ENCODE data around the gene LPCAT2.
"Not testable (repeated sequence)": the region's sequence is repeated elsewhere in the genome, so short reads cannot be mapped to it uniquely, and the experiment has no call there.

The LPCAT2 gene

DNA sequence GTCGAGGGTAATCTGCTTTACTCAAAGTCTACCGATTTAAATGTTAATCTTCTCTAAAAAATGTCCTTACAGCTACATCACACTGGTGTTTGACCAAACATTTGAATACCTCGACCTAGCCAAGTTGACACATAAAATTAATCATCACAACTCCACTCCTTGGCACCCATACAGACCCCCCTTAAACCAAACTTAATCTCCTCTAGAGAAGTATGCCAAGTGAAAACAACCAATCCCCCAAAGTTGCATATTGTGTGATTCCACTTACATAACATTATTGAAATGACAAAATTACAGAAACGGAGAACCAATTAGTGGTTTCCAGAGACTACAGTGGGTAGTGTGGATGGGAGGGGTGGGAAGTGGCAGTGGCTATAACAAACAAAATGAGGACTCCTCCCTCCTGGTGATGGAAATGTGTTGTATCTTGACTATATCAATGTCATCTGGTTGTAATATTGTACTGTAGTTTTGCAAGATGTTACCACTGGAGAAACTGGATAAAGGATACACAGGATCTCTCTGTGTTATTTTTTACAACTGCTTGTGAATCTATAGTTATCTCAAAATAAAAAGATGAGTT lies 97.0 kb downstream of the LPCAT2 start:
- DNase-seq (ENCODE audit: low read depth) = no peak

DNA sequence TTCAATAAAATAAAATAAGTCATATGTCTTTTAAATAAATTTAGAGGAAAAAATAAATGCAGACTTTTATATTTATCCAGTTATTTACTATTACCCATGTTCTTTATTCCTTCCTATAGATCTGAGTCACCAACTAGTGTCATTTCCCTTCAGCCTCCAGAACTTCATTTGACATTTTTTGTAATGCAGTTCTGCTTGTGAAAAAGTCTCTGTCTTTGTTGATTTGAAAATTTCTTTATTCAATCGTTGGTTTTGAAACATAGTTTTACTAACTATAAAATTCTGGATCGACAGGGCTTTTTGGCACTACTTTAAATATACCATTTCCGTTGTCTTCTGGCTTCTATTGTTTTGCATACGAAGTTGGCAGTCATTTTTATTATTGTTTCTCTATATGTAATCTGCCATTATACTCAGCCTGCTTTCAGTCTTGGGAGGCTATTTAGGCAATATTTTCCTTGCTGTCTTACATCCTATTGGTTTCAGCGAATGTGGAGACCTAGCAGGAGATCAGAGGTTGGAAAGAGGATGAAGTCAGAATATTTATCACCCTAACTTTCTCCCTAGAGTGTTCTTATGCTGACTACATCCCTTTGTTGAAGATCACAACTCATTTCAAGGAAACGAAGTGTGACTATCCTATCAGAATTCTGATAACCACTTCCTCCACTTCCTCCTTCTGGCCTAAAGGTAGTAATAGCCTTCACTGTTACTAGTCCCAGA lies 104.9 kb downstream of the LPCAT2 start:
- no peak for DNase-seq (ENCODE audit: low read depth)

DNA sequence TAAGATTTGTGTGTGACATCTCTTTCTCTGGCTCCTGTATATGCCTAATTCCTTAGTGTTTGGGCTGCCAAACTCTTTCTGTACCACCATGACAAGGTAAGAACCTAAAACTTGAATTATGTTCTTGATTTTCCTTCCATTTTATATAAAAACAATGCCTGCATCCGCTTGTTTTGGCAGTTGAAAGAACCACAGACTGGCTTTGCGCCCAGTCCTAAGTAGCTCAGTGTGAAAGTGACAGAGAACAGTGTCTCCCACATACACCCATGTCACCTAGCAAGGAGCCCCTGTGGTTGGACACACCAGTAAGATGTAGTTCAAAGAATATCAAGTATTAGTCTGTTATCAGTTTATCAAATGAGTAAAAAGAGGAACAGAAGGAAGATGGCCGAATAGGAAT lies 106.2 kb downstream of the LPCAT2 start:
- DNase-seq (ENCODE audit: low read depth) = no peak

DNA sequence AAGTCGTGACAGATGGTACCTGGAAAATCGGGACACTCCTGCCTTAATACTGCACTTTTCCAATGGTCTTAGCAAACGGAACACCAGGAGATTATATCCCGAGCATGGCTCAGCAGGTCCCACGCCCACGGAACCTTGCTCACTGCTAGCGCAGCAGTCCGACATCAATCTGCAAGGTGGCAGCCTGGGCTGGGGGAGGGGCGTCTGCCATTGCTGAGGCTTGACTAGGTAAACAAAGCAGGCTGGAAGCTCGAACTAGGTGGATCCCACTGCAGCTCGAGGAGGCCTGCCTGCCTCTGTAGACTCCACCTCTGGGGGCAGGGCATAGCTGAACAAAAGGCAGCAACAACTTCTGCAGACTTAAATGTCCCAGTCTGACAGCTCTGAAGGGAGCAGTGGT lies 106.8 kb downstream of the LPCAT2 start:
- not testable (repeated sequence) for DNase-seq (ENCODE audit: low read depth)

DNA sequence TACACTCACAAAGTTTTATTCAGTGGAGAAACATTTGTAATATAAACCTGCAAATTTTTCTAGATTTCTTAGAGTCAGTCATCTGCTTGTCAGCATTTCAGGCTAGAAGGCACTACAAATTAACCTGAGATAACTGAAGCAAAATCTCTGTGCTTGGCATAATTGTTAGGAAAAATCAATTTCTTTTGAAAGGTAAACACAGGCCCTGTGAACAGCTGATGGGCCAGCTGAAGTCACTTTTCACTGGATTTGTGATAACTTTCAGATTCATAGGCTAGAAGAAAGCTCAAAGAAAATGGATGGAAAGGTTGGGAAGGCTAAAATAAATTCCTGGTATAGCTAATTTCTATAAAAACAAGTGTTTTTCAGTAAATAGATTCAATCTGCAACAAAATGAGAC lies 112.9 kb downstream of the LPCAT2 start:
- DNase-seq (ENCODE audit: low read depth) = no peak

DNA sequence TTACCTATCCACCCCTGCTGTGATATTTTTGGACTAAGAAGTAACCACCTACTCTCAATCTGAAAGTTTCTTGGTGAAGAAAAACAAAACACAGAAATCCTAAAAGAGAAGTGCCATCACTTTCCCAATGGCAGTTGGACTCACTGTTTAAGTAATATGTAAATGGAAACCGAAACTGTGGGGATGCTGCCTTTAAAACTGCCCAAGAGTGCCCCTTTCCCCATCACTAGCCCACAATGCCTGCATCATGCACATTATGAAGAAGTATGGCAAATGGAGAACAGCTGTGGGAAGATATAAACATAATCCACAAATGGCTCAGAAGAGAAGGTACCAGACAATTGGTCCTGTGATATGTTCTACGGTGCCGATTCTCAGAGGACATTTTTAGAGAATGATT lies 113.4 kb downstream of the LPCAT2 start:
- no peak for DNase-seq (ENCODE audit: low read depth)

DNA sequence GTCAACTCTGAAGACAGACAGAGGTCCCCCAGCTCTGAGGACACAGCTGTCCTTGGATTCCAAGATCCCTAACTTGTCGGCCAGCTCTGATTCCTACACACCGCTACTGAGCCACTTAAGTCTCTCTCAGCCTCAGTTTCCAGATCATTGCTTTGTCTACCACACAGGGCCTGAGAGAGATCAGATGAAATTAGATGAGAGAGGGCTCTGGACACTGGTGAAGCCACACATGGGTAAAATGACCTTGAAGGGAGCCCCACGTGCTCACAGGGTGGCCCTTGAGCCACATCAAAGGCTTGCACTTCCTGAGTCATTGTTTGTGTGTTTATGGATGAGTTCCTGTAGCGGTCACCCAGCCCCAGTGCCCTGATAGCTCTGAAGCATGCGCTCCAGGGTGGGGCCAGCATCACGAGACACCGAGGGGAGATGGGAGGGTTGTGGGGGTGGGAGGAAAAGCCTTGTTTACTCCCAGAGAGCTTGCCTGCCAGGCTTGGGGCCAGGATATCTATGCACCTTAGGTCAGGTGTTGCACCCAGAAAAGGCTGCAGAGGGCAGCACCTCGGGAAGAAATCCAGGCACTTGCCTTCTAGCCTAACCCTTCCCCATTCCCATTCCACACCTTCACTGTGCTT lies 114.2 kb downstream of the LPCAT2 start:
- DNase-seq (ENCODE audit: low read depth) = no peak

DNA sequence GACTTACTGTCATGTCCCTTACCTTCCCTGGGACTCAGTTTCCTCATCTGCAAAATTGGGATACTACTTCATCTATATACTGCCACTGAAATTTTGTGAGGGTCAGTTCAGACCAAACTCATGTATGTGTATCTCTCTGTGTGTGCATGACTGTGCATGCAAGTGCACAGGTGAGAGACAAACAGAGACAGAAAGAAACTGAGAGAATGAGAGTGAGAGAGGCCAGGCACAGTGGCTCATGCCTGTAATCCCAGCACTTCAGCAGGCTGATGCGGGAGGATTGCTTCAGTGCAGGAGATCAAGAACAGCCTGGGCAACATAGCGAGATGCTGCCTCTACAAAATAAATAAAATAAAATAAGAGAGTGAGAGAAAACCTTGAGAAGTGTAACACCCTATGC lies 114.8 kb downstream of the LPCAT2 start:
- no peak for DNase-seq (ENCODE audit: low read depth)

DNA sequence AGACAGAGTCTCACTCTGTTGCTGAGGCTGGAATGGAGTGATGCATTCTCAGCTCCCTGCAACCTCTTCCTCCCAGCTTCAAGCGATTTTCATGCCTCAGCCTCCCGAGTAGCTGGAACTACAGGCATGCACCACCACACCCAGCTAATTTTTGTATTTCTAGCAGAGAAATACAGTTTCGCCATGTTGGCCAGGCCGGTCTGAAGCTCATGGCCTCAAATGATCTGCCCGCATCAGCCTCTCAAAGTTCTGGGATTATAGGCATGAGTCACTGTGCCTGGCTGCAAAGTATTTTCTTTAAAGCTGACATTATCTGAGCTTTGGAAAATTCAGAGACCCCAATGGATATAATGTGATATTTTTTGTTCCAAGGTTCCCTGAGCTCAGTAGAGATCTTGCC lies 115.8 kb downstream of the LPCAT2 start:
- no peak for DNase-seq (ENCODE audit: low read depth)

DNA sequence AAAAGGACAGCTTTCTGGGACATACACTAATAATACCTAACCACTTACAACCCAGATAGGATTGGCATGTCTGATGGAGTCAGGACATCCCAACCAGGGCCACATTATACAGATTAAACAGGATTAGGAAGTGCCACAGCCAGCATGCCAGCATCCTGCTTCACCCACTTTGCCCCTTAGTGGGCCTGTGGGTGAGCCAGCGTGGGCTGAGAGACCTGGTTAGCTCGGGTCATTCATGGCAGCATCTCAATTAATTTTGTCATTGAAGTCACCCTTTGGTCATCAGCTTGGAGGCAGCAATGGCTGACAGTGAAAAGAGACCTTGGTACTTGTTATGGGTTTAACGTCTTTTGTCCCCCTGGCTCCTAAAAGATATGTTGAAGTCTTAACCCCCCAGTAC lies 117.0 kb downstream of the LPCAT2 start:
- DNase-seq (ENCODE audit: low read depth) = no peak

DNA sequence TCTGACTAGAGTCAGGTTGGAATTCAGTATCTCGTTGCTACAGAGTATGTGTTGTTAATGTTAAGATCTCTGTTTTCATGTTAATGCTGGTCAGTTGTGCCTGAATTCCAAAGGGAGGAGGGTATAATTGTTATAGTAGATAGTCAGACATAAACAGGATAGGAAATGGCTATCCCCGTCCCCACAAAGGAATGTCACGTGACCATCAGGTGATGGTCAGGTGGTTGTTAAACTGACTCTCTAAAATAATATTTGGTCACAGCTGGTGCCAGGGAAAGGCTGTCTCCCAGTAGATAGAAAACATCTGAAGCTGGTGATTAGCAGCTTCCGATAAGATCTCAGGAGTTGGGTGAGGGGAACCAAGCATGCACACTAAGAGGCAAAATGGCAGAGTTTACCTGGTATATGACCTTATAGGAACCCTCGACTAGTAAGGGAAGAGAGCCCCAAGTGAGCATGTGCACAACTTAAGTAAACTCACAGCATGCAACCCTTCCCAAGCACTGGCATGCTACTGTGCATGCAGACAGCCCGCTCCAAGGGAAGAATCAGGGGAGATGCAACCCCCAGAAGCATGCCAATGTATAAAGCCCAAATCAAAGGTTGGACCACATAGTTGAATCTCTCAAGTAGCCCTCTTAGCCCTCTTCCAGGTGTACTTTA lies 119.6 kb downstream of the LPCAT2 start:
- DNase-seq (ENCODE audit: low read depth) = no peak

DNA sequence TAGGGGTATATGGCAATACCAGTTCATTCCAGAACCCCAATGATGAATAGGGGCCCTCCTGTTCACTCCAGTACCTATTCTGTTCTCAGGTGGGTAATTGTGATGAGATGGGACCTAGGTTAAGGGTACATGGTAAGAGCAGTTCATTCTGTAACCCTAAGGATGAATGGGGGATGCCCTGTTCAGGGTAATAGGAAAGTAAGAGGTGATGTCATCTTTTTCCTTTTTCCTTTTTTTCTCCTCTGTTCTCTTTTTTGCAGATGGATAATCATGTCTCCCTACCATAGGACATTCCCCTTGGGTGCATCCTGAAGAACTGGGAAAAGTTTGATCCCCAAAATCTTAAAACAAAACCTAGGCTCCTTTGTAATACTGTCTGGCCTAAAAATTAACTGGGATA lies 121.9 kb downstream of the LPCAT2 start:
- no peak for DNase-seq (ENCODE audit: low read depth)

DNA sequence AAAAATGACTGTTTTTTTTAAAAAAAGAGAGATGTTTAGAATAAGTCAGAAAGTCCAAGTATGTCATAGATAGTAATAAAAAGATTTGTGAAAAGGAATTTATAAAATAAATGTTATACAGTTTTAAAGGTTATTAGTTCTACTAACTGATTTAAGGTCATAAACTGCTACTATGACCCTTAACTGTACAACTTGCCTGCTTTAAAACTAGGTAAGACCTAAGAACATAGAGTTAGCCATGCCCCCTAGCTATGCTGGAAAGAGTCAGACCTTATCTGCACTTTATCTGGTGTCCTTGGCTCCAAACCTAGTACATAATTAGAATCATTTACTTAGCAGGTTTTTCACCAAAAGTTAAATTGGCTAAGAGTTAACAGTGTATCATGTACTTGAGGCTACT lies 123.4 kb downstream of the LPCAT2 start:
- no peak for DNase-seq (ENCODE audit: low read depth)

DNA sequence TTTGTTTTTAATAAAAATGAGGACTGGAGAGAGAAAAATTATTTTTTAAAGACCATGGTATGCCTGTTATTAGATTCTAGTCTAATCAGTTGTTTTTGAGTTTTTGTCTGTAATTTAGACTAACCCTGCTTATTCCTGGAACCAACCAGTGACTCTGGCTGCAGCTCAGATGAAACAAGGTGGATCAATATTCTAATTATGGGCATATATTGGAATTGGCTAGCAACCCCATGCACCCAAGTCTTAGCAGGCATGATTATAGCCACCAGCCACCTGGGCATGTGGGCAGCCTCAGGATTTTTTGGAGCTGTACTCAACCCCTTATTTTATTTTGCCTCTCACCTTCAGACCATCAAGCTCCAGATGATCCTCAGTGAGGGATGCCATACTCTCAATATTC lies 125.3 kb downstream of the LPCAT2 start:
- no peak for DNase-seq (ENCODE audit: low read depth)
